ENCODE measurements around the gene PTPRE.

Gene PTPRE

DNA sequence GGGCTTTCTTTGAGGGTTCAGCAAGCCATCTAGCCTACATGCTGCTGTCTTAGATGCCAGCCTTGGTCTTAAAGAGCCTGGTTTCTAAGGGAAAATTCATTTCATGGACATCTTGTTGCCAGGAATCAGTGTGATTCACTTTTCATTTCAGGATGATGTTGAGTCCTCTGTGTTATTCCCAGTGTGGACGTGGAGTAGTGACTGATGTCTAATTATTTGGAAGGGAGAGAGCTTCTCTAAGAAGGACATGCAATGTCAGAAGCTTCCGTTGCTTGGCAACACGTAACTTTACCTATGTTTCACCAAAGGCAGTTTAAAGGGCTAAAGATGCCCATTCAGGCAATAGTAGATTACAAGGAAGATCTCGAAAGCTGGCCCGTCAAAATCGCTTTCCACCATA is 89.0 kb downstream of the PTPRE start:
- intact Hi-C loops (cut with DNase I), result no loop called here
- DNase-seq, result no peak

GRCh38 chr10:127996586-127996985 is 89.7 kb downstream of the PTPRE start:
- DNase-seq, result peak in 1 of 10 donors; percentile 50
- intact Hi-C loops (cut with DNase I), result no loop called here

DNA sequence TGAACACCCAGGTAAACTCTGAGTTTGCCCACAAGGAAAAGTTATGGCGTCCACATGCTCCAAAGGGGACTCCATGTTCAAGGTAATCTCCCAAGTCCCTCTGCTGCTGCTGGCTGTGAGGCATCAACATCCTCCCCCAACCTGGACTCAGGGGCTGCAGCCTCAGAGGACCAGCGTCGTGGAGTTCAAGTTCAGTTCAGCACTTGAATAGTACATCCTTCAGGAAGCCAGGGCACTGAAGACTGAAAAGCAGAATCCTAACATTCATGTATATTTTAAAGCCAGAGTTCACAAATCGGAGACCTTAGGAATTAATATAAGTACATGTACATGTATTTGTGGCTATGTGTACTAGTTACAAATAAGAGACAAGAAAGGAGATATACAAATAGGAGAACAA is 90.4 kb downstream of the PTPRE start:
- intact Hi-C loops (cut with DNase I), result no loop called here
- no peak for DNase-seq

DNA sequence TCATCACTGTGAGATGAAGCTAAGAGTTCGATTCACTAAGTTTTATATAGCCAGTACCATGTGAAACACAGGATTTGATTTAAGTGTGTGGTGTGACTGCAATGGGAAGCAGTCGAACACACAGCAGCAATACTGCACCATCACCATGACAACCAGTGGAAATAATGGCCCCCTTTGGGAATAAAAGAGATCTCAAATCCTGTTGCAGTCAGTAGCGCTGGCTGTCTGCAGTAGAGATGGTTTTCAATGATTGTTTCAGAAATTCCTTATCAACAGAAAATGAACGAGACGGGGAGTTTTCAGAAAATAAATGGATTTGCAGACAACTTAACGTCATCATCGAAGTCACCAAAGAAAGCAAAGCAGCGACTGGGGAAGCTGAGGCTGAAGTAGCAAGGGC is 91.0 kb downstream of the PTPRE start:
- no peak for DNase-seq
- intact Hi-C loops (cut with DNase I), result no loop called here

GRCh38 chr10:127998501-127999144 is 91.7 kb downstream of the PTPRE start:
- intact Hi-C loops (cut with DNase I), result no loop called here
- DNase-seq, result no peak

DNA sequence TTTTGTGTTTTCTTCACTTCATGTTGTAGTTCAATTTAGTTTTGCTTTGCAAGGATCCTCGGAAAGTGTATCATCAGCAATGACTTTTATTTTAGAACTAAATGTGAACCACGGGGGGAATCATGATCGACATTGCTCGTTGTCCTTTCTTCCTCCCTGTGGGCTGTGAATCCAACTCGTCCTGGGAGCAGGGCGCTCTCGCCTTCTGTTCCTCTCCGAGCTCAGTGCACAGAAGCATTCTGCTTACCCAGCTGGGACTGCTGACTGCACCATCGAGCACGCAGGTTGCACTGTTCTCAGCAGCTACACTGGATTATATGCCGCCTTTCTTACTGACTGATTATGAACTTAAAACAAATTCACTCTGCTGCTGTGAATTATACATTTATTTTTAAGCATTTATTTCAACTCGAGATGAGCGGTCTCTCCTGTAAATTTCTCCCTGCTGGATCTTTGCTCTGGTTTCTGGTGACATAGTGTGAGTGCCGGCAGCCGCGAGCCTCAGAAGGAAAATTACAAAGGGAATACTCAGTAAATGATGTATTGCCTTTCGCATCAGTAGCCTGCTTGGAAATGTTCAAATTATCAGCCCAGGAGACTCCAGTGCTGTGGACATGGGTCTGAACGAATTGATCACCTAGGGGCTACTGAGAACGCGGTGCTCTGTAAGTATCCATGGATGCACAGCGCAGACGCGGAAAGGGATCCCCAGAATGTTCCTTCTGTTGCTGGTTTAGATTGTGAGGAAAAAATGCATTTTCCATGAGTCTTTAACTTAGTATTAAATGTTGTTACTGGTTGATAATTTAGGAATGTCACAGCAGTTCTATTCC is 92.6 kb downstream of the PTPRE start:
- intact Hi-C loops (cut with DNase I), result no loop called here
- DNase-seq, result peak; percentile 46 to 94 (median 64)

DNA sequence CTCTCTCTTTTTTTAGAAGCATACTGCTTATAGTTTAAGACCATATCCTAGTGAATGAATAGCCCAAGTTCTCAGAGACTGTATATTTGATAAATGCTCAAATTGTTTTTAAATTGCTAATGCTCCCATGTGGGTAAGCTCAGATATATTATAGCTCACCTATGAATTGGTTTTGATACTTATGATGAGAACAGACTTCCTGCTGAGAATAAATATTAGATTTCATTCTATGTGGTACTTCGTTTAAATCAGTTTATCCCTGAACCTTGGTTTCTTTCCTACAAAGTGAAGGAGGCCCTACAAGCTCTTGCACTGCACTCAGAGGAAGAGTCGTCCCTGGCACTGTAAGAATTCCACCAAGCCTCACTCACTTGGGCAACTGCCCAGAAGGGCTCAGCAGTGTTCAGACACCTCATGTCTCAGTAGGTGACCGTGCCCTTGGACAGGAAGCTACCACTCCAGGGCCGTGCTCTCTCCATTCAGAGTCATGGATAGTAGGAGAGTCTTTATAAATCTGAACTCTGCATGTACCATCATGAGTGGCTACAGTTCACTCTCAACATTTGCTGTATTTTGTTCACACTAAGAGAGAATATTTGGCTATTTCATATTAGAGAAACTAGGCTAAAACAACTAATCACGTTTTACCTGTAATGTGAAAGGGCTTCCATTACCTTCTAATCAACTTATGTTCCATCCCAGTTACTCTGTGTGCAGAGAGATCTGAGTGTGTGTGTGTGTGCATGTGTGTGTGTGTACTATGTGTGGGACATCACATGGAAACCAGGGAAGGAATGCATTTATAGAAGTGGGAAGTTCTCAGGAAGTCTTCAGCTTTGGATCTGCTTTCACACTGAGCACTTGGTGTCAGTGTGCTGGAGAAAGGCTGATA is 93.8 kb downstream of the PTPRE start:
- peak in 2 of 10 donors; percentile 63 to 83 for DNase-seq
- intact Hi-C loops (cut with DNase I), result no loop called here

DNA sequence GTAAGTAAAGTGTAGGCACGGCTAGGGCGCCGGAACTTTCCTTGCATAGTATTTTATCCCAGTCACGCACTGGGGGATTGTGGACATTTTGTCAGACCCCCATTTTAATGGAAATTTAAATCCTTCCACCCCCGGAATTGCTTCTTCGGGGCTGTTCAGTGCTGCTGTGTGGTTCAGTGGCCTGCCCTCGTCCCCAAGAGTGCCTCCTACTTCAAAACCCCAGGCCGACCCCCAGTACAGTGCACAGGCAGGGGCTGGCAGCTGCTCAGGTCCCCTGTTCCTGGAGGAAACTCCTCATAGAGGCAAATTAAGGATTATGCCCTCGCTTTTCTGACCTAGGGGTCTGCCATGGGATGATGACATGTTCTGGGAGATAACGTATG is 94.5 kb downstream of the PTPRE start:
- DNase-seq, result no peak

GRCh38 chr10:128001849-128002248 is 94.9 kb downstream of the PTPRE start:
- DNase-seq, result peak in 2 of 10 donors; percentile 12 to 87
- intact Hi-C loops (cut with DNase I), result no loop called here

More for the DNA sequence above, 94.5 kb downstream of the PTPRE start:
- intact Hi-C loops (cut with DNase I), result no loop called here

- no peak for DNase-seq
- intact Hi-C loops (cut with DNase I), result no loop called here
Observed at GRCh38 chr10:128003521-128003920, 96.6 kb downstream of the PTPRE start.

- intact Hi-C loops (cut with DNase I), result no loop called here
- DNase-seq, result no peak
Observed at GRCh38 chr10:128005858-128006257, 99.0 kb downstream of the PTPRE start.

GRCh38 chr10:128007056-128007455 is 100.2 kb downstream of the PTPRE start:
- DNase-seq, result no peak
- intact Hi-C loops (cut with DNase I), result no loop called here

GRCh38 chr10:128007971-128008370 is 101.1 kb downstream of the PTPRE start:
- intact Hi-C loops (cut with DNase I), result no loop called here
- no peak for DNase-seq

GRCh38 chr10:128008521-128009250 is 101.8 kb downstream of the PTPRE start:
- no peak for DNase-seq
- intact Hi-C loops (cut with DNase I), result no loop called here

GRCh38 chr10:128009372-128010126 is 102.6 kb downstream of the PTPRE start:
- no peak for DNase-seq
- intact Hi-C loops (cut with DNase I), result loop anchor here (2.0 to 10.0 kb wide), 2 partner anchors 59 to 295 kb away; no protein-coding TSS in a partner anchor

DNA sequence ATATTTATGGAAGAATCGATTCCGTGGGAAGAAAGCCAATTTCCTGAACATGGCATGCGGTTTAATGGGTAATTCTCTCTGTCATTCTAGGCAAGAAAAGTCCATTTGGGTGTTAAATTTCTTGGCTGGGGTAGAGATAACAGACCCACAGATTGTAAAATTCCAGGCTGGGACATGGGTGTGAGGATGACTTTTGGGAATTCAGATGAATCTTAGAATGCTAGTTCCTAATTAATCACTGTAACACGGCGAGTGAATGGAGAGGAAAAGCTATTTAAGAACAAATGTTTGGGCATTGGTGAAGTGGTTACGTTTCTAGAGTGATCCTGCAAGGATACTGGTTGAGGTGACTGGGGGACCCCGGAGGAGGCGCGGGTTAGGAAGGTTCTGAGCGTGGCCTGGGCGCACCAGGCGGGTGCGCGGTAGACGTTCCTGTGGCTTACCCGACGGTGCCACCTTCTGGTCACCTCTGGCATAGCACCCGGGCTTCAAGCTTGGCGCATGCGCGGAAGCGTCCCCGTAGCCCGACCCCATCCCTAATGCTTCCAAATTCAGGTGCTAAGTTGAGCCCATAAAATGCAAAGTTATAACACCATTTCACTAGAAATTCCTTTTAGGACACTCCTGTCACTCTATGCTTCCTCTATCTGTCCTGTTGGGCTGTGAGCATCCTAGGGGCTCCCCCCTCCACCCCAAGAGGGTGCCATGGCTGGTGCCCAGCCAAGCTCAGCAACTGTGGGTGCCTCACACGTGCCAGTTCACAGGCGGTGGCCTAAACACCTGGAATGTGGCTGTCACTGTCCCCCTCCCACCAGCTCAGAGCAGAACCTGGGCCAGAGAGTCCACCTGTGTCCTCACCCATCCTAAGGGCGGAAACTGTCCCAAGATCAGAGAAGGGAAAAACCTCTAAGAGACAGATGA is 104.4 kb downstream of the PTPRE start:
- intact Hi-C loops (cut with DNase I), result loop anchor here (1.0 to 10.0 kb wide), 3 partner anchors 57 to 297 kb away; partner anchors contain the start of gene PTPRE

DNA sequence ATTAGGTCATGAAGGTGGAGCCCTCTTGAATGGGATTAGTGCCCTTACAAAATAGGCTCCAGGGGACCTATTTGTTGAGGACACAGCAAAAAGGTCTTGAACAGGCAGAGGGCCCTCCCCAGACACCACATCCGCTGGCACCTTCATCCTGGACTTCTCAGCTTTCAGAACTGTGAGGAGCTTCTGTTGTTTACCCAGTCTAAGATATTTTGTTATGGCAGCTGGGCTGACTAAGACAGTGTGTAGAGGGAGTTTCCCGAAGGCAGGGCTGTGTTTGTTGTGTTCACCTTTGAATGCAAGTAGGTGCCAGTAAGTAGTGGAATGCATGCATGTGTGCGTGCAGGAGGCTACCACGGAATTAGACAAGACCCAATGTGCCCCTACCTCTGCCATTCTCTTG is 106.7 kb downstream of the PTPRE start:
- intact Hi-C loops (cut with DNase I), result loop anchor here (10.0 kb wide), 1 partner anchor 299 kb away; no protein-coding TSS in a partner anchor
- DNase-seq, result no peak

More for the DNA sequence above, 104.4 kb downstream of the PTPRE start:
- peak; percentile 67 to 97 (median 85) for DNase-seq

DNA sequence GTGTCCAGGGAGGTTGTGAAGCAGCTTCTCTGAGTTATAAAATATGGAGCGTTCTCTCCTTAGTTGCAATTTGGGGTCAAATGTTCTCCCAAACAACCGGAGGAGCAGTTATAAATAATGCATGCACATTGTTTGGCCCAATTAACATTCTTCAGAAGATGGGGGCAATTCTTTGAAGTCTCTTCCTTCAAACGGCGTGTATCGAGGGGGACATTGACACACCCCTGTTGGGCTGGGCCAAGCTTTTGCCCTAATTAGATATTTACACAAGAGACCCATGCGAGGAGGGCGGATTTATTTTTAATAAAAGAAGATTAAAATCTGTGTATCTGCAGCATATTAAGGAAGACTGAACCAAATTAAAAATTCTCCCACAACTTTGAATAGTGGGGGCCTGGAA is 107.3 kb downstream of the PTPRE start:
- no peak for DNase-seq
- intact Hi-C loops (cut with DNase I), result loop anchor here (10.0 kb wide), 1 partner anchor 299 kb away; no protein-coding TSS in a partner anchor
